Ascending aorta (tissue), 2 donors: ENCODE measurements around the gene PPP4R2. TPM values are rescaled to one million over a fixed set of nuclear protein-coding genes. Genes with fewer than 3 reads are reported as not detected.

Experiments used
- DNase-seq, 2 donors: peaks; one replicate each; pipeline ENCODE4 v3.0.0-alpha.2; 2019; ENCODE audit warnings: low spot score in 2 of 2
- H3K27ac ChIP-seq, 2 donors: fragments of 200-600 bp; sonication (generic); one replicate each; pipeline ENCODE4 v1.5.1; 2016 to 2017; ENCODE audit warnings: mild to moderate bottlenecking in 1 of 2
- H3K27me3 ChIP-seq: fragments of 200-600 bp; sonication (generic); one replicate; pipeline ENCODE4 v1.5.1; 2017
- H3K36me3 ChIP-seq, 2 donors: fragments of 200-600 bp; sonication (generic); one replicate each; pipeline ENCODE4 v1.5.1; 2016
- H3K4me1 ChIP-seq, 2 donors: fragments of 200-600 bp; sonication (generic); one replicate each; pipeline ENCODE4 v1.5.1; 2016 to 2017; ENCODE audit warnings: mild to moderate bottlenecking in 1 of 2
- H3K4me3 ChIP-seq, 2 donors: fragments of 200-600 bp; sonication (generic); one replicate each; pipeline ENCODE4 v1.5.1; 2016 to 2017; ENCODE audit warnings: mild to moderate bottlenecking in 1 of 2
- H3K9me3 ChIP-seq, 2 donors: fragments of 200-600 bp; sonication (generic); one replicate each; pipeline ENCODE4 v1.5.1; 2016
- CTCF ChIP-seq, 3 experiments: fragments of 200-600 bp in 2 of 3; fragments of 450-650 bp in 1 of 3; sonication (generic) in 2 of 3; IDR thresholded peaks; one replicate each; pipeline ENCODE4 v1.5.1; 2016 to 2019; ENCODE audit warnings: antibody characterized with exemption in 3 of 3, mild to moderate bottlenecking in 1 of 3, moderate library complexity in 1 of 3
- intact Hi-C: fragments of 100-400 bp; cut with DNase I; formaldehyde crosslinking; loops from one replicate; pipeline ENCODE4 v1.15.1; 2023
- total RNA-seq: library from RNA; depleted of rRNA; stranded (reverse); fragments of >200 nt; gene quantifications from one replicate; pipeline ENCODE4 v1.1.0, GENCODE V29; 2016

Gene PPP4R2
- total RNA-seq, 1 donor from 2014 or later = 8.2 TPM

GRCh38 chr3:72951259-72951722, 45.3 kb upstream of the PPP4R2 start:
- no peak overlapping the region for H3K27ac ChIP-seq
- intact Hi-C loops = no loop called here
- no peaks in the 10 kb centered on the region for H3K4me1 ChIP-seq
- peaks cover 0 to 4% of the 10 kb centered on the region in 2 donors for H3K36me3 ChIP-seq
- no peaks in the 10 kb centered on the region for H3K27me3 ChIP-seq
- TF ChIP-seq CTCF (IDR thresholded peaks at IDR 0.05) = no peak
- H3K9me3 ChIP-seq = no peaks in the 10 kb centered on the region
- no peak overlapping the region for H3K4me3 ChIP-seq
- DNase-seq = no peak

DNA sequence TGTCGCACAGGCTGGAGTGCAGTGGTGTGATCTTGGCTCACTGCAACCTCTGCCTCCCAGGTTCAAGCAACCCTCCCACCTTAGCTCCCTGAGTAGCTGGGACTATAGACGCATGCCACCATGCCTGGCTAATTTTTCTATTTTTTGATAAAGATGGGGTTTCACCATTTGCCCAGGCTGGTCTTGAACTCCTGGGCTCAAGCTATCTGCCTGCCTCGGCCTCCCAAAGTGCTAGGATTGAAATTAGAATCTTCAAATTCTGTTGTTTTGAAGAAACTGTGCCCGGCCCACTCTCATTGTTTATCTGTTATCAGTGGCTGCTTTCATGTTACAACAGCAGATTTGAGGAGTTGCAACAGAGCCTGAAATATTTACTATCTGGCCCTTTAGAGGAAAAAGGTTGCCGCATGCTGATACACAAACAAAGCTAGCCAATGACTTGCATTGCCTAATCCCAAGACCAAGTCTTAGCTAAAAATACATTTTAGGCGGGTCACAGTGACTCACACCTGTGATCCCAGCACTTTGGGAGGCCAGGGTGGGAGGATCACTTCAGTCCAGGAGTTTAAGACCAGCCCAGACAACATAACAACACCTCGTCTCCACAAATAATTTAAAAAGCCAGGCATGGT, 43.2 kb upstream of the PPP4R2 start:
- intact Hi-C loops = no loop called here
- Histone ChIP-seq H3K27me3 (no peaks in the 10 kb centered on the region), H3K27ac (no peak overlapping the region), H3K9me3 (no peaks in the 10 kb centered on the region), H3K4me3 (no peak overlapping the region), H3K4me1 (no peaks in the 10 kb centered on the region), H3K36me3 (peaks cover 0 to 9% of the 10 kb centered on the region in 2 donors)
- no peak for TF ChIP-seq CTCF (IDR thresholded peaks at IDR 0.05)
- no peak for DNase-seq

- Histone ChIP-seq H3K9me3 (no peaks in the 10 kb centered on the region), H3K27me3 (no peaks in the 10 kb centered on the region), H3K36me3 (peaks cover 3 to 12% of the 10 kb centered on the region in 2 donors), H3K4me3 (no peak overlapping the region), H3K27ac (no peak overlapping the region), H3K4me1 (no peaks in the 10 kb centered on the region)
- TF ChIP-seq CTCF (IDR thresholded peaks at IDR 0.05) = no peak
- intact Hi-C loops = no loop called here
- DNase-seq = no peak
Observed at GRCh38 chr3:72957297-72957696, 39.3 kb upstream of the PPP4R2 start.

GRCh38 chr3:72959336-72959735, 37.3 kb upstream of the PPP4R2 start:
- Histone ChIP-seq H3K9me3 (no peaks in the 10 kb centered on the region), H3K4me3 (no peak overlapping the region), H3K27me3 (no peaks in the 10 kb centered on the region), H3K27ac (no peak overlapping the region), H3K36me3 (peaks cover 3 to 12% of the 10 kb centered on the region in 2 donors), H3K4me1 (no peaks in the 10 kb centered on the region)
- DNase-seq = no peak
- intact Hi-C loops = no loop called here
- TF ChIP-seq CTCF (IDR thresholded peaks at IDR 0.05) = no peak

GRCh38 chr3:72960812-72961518, 35.6 kb upstream of the PPP4R2 start:
- intact Hi-C loops = no loop called here
- no peak for TF ChIP-seq CTCF (IDR thresholded peaks at IDR 0.05)
- Histone ChIP-seq H3K4me3 (no peak overlapping the region), H3K27ac (no peak overlapping the region), H3K27me3 (no peaks in the 10 kb centered on the region), H3K36me3 (peaks cover 3 to 8% of the 10 kb centered on the region in 2 donors), H3K4me1 (no peaks in the 10 kb centered on the region), H3K9me3 (no peaks in the 10 kb centered on the region)
- no peak for DNase-seq
